Left colon (tissue), 2 donors: ENCODE results near the gene FGF19. TPM values are rescaled to one million over a fixed set of nuclear protein-coding genes. Genes with fewer than 3 reads are reported as not detected.
"Not testable (repeated sequence)": the region's sequence is repeated elsewhere in the genome, so short reads cannot be mapped to it uniquely, and the experiment has no call there.

ENCODE experiments used
- ATAC-seq: fragments of 200-7000 bp; cut with Tn5 transposase; one replicate; pipeline ENCODE4 v1.9.1; 2020; ENCODE audit warnings: mild to moderate bottlenecking, moderate library complexity
- DNase-seq, 2 donors: peaks; one replicate each; pipeline ENCODE4 v3.0.0-alpha.2; 2020
- intact Hi-C, 2 donors: fragments of 100-400 bp; cut with DNase I in 1 of 2; cut with micrococcal nuclease in 1 of 2; formaldehyde crosslinking; loops; one replicate each; pipeline versions ENCODE4 v1.11.2 to v1.14.0; 2022; cut with DNase I, micrococcal nuclease
- total RNA-seq, 2 donors: library from RNA; stranded (reverse); fragmentation: NEBNext Ultra II Directional; extraction: Animal tissue kit (Norgen Biotek cat#: 25700); gene quantifications; one replicate each; pipeline ENCODE4 v1.2.1, GENCODE V29; 2021
- donor health status: DM: no; HTN: no; CAD: no.
- donor health status: DM: yes; HTN: yes; CAD: no.

The FGF19 gene
- total RNA-seq, 2 donors from 2014 or later: not detected

- peak in 1 of 2 donors; percentile 44 for DNase-seq
- intact Hi-C loops: no loop called here
- ATAC-seq: peak; percentile 46
These were observed 3.3 kb downstream of the FGF19 start for GRCh38 chr11:69700278-69701140.

GRCh38 chr11:69699213-69699612 is 4.6 kb downstream of the FGF19 start:
- intact Hi-C loops: no loop called here
- ATAC-seq (no peak), DNase-seq (no peak)

GRCh38 chr11:69698362-69698761 is 5.5 kb downstream of the FGF19 start:
- ATAC-seq (no peak), DNase-seq (no peak)
- intact Hi-C loops: no loop called here

- intact Hi-C loops: no loop called here
- ATAC-seq (no peak), DNase-seq (no peak)
These were observed 6.0 kb downstream of the FGF19 start for GRCh38 chr11:69697861-69698260.

- DNase-seq: no peak
- intact Hi-C loops: no loop called here
- no peak for ATAC-seq
These were observed 6.4 kb downstream of the FGF19 start for GRCh38 chr11:69697469-69697843.

- DNase-seq (no peak), ATAC-seq (no peak)
- intact Hi-C loops: no loop called here
These were observed 6.9 kb downstream of the FGF19 start for GRCh38 chr11:69696749-69697468.

GRCh38 chr11:69695995-69696394 is 7.8 kb downstream of the FGF19 start:
- ATAC-seq, intact Hi-C loops, DNase-seq: not testable (repeated sequence)

GRCh38 chr11:69695581-69695980 is 8.2 kb downstream of the FGF19 start:
- no peak for ATAC-seq
- DNase-seq: no peak
- intact Hi-C loops: no loop called here

- intact Hi-C loops: no loop called here
- ATAC-seq (no peak), DNase-seq (no peak)
These were observed 9.0 kb downstream of the FGF19 start for GRCh38 chr11:69694781-69695180.

- no peak for DNase-seq
- ATAC-seq: no peak
- intact Hi-C loops: no loop called here
These were observed 11.4 kb downstream of the FGF19 start for GRCh38 chr11:69692422-69692821.

GRCh38 chr11:69691463-69691862 is 12.4 kb downstream of the FGF19 start:
- intact Hi-C loops: no loop called here
- ATAC-seq (no peak), DNase-seq (no peak)

- no peak for ATAC-seq
- no peak for DNase-seq
- intact Hi-C loops: no loop called here
These were observed 14.1 kb downstream of the FGF19 start for GRCh38 chr11:69689484-69690319.

GRCh38 chr11:69687969-69688771 is 15.7 kb downstream of the FGF19 start:
- intact Hi-C loops: loop anchor here in 1 of 2 donors (2.0 kb wide), 1 partner anchor 201 kb away; no protein-coding TSS in a partner anchor
- ATAC-seq: peak; percentile 39
- DNase-seq: not testable (repeated sequence)

GRCh38 chr11:69686856-69687255 is 17.0 kb downstream of the FGF19 start:
- intact Hi-C loops: loop anchor here in 1 of 2 donors (2.0 kb wide), 1 partner anchor 202 kb away; no protein-coding TSS in a partner anchor
- DNase-seq (no peak), ATAC-seq (no peak)

- ATAC-seq (no peak), DNase-seq (no peak)
- intact Hi-C loops: loop anchor here in 1 of 2 donors (2.0 kb wide), 1 partner anchor 202 kb away; no protein-coding TSS in a partner anchor
These were observed 17.4 kb downstream of the FGF19 start for GRCh38 chr11:69686452-69686851.

GRCh38 chr11:69685348-69685747 is 18.5 kb downstream of the FGF19 start:
- intact Hi-C loops: no loop called here
- ATAC-seq (no peak), DNase-seq (no peak)

- intact Hi-C loops: loop anchor here in 1 of 2 donors (5.0 kb wide), 1 partner anchor 513 kb away; no protein-coding TSS in a partner anchor
- no peak for ATAC-seq
These were observed 19.2 kb downstream of the FGF19 start for GRCh38 chr11:69684651-69685050.

GRCh38 chr11:69683764-69684333 is 20.0 kb downstream of the FGF19 start:
- DNase-seq: peak in 1 of 2 donors; percentile 47
- peak; percentile 54 for ATAC-seq
- intact Hi-C loops: loop anchor here in 1 of 2 donors (5.0 kb wide), 1 partner anchor 513 kb away; no protein-coding TSS in a partner anchor

More at GRCh38 chr11:69684651-69685050, 19.2 kb downstream of the FGF19 start:
- no peak for DNase-seq
